Endothelial cell of umbilical vein (primary cell): ENCODE data around the gene ARHGAP42. TPM values are rescaled to one million over a fixed set of nuclear protein-coding genes. Genes with fewer than 3 reads are reported as not detected.

ENCODE experiments used
- BruUV-seq: library from RNA; stranded (reverse); fragments of 400-500 nt; replicated peaks from 2 replicates; lab custom pipeline; 2021; lab: Mats Ljungman, UMichigan
- CTCF ChIA-PET: fragments of 300-600, 350-600 bp; sonication (Branson Sonifier 250); formaldehyde crosslinking; loops from one replicate; lab custom pipeline; 2021; ENCODE audit warnings: antibody characterized with exemption, inconsistent platforms; lab: Charles Lee
- POLR2A ChIA-PET: fragments of 300-600, 350-600 bp; sonication (Branson Sonifier 250); formaldehyde crosslinking; loops from one replicate; lab custom pipeline; 2021; ENCODE audit warnings: antibody characterized with exemption, inconsistent platforms; lab: Charles Lee
- DNase-seq: peaks from one replicate; pipeline ENCODE4 v3.0.0-alpha.2; 2011; ENCODE audit warnings: low read depth, low spot score
- FAIRE-seq: peaks from 2 replicates; lab custom pipeline; 2011; peaks lifted over from hg19 to GRCh38; lab: Jason Lieb, UNC
- H2AFZ ChIP-seq: 2 replicates; pipeline ENCODE4 v1.6.0; 2012; ENCODE audit warnings: low read depth, low read length, control low read depth, inconsistent platforms
- H3K27ac ChIP-seq: 2 replicates; pipeline ENCODE4 v1.5.1; 2011; ENCODE audit warnings: low read depth, mild to moderate bottlenecking, control low read depth, low read length, moderate library complexity; ENCODE audit not compliant: insufficient read depth
- H3K27me3 ChIP-seq, 2 experiments: 2 replicates each; pipeline versions ENCODE4 v1.6.0 to v1.6.1; 2011; ENCODE audit warnings: low read length in 2 of 2, mixed read lengths in 1 of 2; ENCODE audit not compliant: control insufficient read depth in 2 of 2, insufficient read depth in 2 of 2
- H3K36me3 ChIP-seq, 2 experiments: 2 replicates in 1 of 2; 3 replicates in 1 of 2; pipeline ENCODE4 v1.5.1; 2011; ENCODE audit warnings: low read length in 2 of 2, mild to moderate bottlenecking in 1 of 2, moderate library complexity in 1 of 2; ENCODE audit not compliant: control insufficient read depth in 2 of 2, insufficient read depth in 2 of 2; ENCODE audit errors: extremely low read depth in 1 of 2
- H3K4me1 ChIP-seq: 3 replicates; pipeline ENCODE4 v1.5.1; 2011; ENCODE audit warnings: mild to moderate bottlenecking, low read length; ENCODE audit not compliant: control insufficient read depth, insufficient read depth; ENCODE audit errors: extremely low read depth
- H3K4me2 ChIP-seq: 2 replicates; pipeline ENCODE4 v1.6.1; 2011; ENCODE audit warnings: low read length, control low read depth, mixed read lengths; ENCODE audit not compliant: insufficient read depth
- H3K4me3 ChIP-seq, 3 experiments: fragments of 200-600 bp in 1 of 3; sonication (generic), shearing (Covaris generic) in 1 of 3; replicated peaks in 1 of 3; 2 replicates each; pipeline ENCODE4 v1.5.1; 2011 to 2016; ENCODE audit warnings: control low read depth in 3 of 3, low read length in 3 of 3, mild to moderate bottlenecking in 2 of 3, inconsistent platforms in 1 of 3, low read depth in 1 of 3, moderate library complexity in 1 of 3; ENCODE audit not compliant: insufficient read depth in 1 of 3
- H3K79me2 ChIP-seq: 2 replicates; pipeline ENCODE4 v1.6.0; 2012; ENCODE audit warnings: low read length, inconsistent platforms; ENCODE audit not compliant: control insufficient read depth, insufficient read depth
- H3K9ac ChIP-seq: replicated peaks from 2 replicates; pipeline ENCODE3; 2011; ENCODE audit warnings: low read length, control low read depth; ENCODE audit not compliant: insufficient read depth; ENCODE audit errors: extremely low read depth
- H3K9me1 ChIP-seq: replicated peaks from 3 replicates; pipeline ENCODE4 v1.6.0; 2011; ENCODE audit warnings: mild to moderate bottlenecking, low read length; ENCODE audit not compliant: control insufficient read depth, insufficient read depth; ENCODE audit errors: extremely low read depth
- H3K9me3 ChIP-seq: replicated peaks from 2 replicates; pipeline ENCODE4 v1.5.1; 2012; ENCODE audit warnings: low read length, inconsistent platforms; ENCODE audit not compliant: control insufficient read depth, insufficient read depth
- H4K20me1 ChIP-seq: replicated peaks from 2 replicates; pipeline ENCODE3; 2011; ENCODE audit warnings: mild to moderate bottlenecking, low read length; ENCODE audit not compliant: control insufficient read depth, insufficient read depth; ENCODE audit errors: extremely low read depth
- CTCF ChIP-seq, 2 donors: IDR thresholded peaks; 1 replicate in 1 of 2; 2 replicates in 1 of 2; pipeline ENCODE4 v1.5.1; 2011; ENCODE audit warnings: low read length in 2 of 2, mild to moderate bottlenecking in 2 of 2, moderate library complexity in 2 of 2, control low read depth in 1 of 2, inconsistent platforms in 1 of 2, low read depth in 1 of 2; ENCODE audit not compliant: insufficient read depth in 1 of 2; ENCODE audit errors: extremely low read depth in 1 of 2
- EZH2 ChIP-seq: IDR thresholded peaks from 2 replicates; pipeline ENCODE4 v1.6.1; 2012; ENCODE audit warnings: borderline replicate concordance, low read depth, mild to moderate bottlenecking, moderate library complexity, low read length, inconsistent platforms; ENCODE audit not compliant: severe bottlenecking
- FOS ChIP-seq: IDR thresholded peaks from 2 replicates; pipeline ENCODE4 v1.6.1; 2011; ENCODE audit warnings: mild to moderate bottlenecking, low read length, moderate library complexity, borderline replicate concordance; ENCODE audit not compliant: insufficient read depth
- GATA2 ChIP-seq: IDR thresholded peaks from 2 replicates; pipeline ENCODE4 v1.7.0; 2011; ENCODE audit warnings: low read depth, mild to moderate bottlenecking, moderate library complexity, mixed read lengths, low read length; ENCODE audit not compliant: insufficient read length, insufficient read depth
- JUN ChIP-seq: IDR thresholded peaks from 2 replicates; pipeline ENCODE4 v1.6.1; 2011; ENCODE audit warnings: borderline replicate concordance, low read depth; ENCODE audit not compliant: insufficient read length, insufficient read depth
- MAX ChIP-seq: IDR thresholded peaks from 2 replicates; pipeline ENCODE4 v1.6.1; 2011; ENCODE audit not compliant: insufficient read depth, insufficient read length
- MYC ChIP-seq: IDR thresholded peaks from one replicate; pipeline ENCODE4 v1.6.1; 2011; ENCODE audit warnings: mild to moderate bottlenecking, low read depth, low read length
- POLR2A ChIP-seq: IDR thresholded peaks from 2 replicates; pipeline ENCODE4 v1.6.1; 2012; ENCODE audit warnings: low read depth, mild to moderate bottlenecking, control low read depth, low read length
- POLR2AphosphoS5 ChIP-seq: IDR thresholded peaks from 2 replicates; pipeline ENCODE4 v1.6.1; 2012; ENCODE audit warnings: low read depth, mild to moderate bottlenecking, control low read depth, low read length, moderate library complexity; ENCODE audit not compliant: insufficient read depth
- dilution Hi-C: fragments of 300-500 bp; cut with MboI; formaldehyde crosslinking; loops from one replicate; pipeline ENCODE4 v1.15.0; 2019; ENCODE audit warnings: low sequenced_read_pairs; ENCODE audit not compliant: extremely low pct_ligation_motif_present
- intact Hi-C: fragments of 100-400 bp; cut with micrococcal nuclease; formaldehyde crosslinking; loops from one replicate; pipeline ENCODE4 v1.10.0; 2022
- polyA plus RNA-seq, 4 experiments: library from polyadenylated mRNA; depleted of rRNA in 3 of 4; stranded (reverse) in 3 of 4; unstranded in 1 of 4; fragments of >200 nt; gene quantifications; 2 replicates each; pipeline versions ENCODE4 v1.2.1 to v1.2.3, GENCODE V29; 2011 to 2012; ENCODE audit warnings: missing spikeins in 1 of 4
- total RNA-seq: library from RNA; stranded (reverse); gene quantifications from 2 replicates; pipeline ENCODE4 v1.2.3, GENCODE V29; 2021

The ARHGAP42 gene
- total and polyA plus RNA-seq, 2 donors (not counting 3 experiments of a cell fraction or from before 2014, with no cell fraction given) = 1.8 to 2.4 TPM

- ChIA-PET POLR2A (no interaction called here), CTCF (no interaction called here)
- dilution Hi-C loops (no loop called here), intact Hi-C loops (no loop called here)
- no peaks in the 10 kb centered on the region for H3K36me3 ChIP-seq
- no peak overlapping the region for H3K9ac ChIP-seq
- no peak overlapping the region for H3K27ac ChIP-seq
- H3K27me3 ChIP-seq = no peaks in the 10 kb centered on the region
- H4K20me1 ChIP-seq = no peaks in the 10 kb centered on the region
- H2AFZ ChIP-seq = no peak overlapping the region
- TF ChIP-seq GATA2 (no peak), JUN (no peak), MYC (no peak), FOS (no peak), POLR2AphosphoS5 (no peak), CTCF (IDR thresholded peaks at IDR 0.05; ENCODE audit: extremely low read depth in 1 of 2, insufficient read depth in 1 of 2, low read depth in 1 of 2, low read length in 2 of 2) (no peak), MAX (no peak), POLR2A (no peak), EZH2 (no peak)
- H3K79me2 ChIP-seq = no peaks in the 10 kb centered on the region
- H3K4me3 ChIP-seq = no peak overlapping the region
- no peaks in the 10 kb centered on the region for H3K9me1 ChIP-seq
- FAIRE-seq = no peak
- no peaks in the 10 kb centered on the region for H3K4me1 ChIP-seq
- H3K4me2 ChIP-seq = no peak overlapping the region
- no TSS peak for BruUV-seq
- no peaks in the 10 kb centered on the region for H3K9me3 ChIP-seq
- DNase-seq = no peak
Observed at GRCh38 chr11:100865443-100866065, 178.5 kb downstream of the ARHGAP42 start.
